AG04449 (cell line): ENCODE results near the gene MLPH.

Experiments used
- CTCF ChIA-PET: fragments of 350-600 bp; formaldehyde crosslinking; extraction: SDS; loops from one replicate; lab custom pipeline; 2021; ENCODE audit warnings: antibody characterized with exemption; lab: Yijun Ruan, JAX
- POLR2A ChIA-PET: fragments of 400-600, 350-600 bp; formaldehyde crosslinking; extraction: SDS; loops from one replicate; lab custom pipeline; 2020; ENCODE audit warnings: antibody characterized with exemption, inconsistent platforms; lab: Yijun Ruan, JAX
- DNase-seq: peaks from one replicate; pipeline ENCODE4 v3.0.0-alpha.2; 2010; ENCODE audit warnings: low read depth, low spot score
- H3K4me3 ChIP-seq: 2 replicates; pipeline ENCODE4 v1.5.1; 2011; ENCODE audit warnings: low read depth, mild to moderate bottlenecking, control low read depth, low read length
- CTCF ChIP-seq: IDR thresholded peaks from one replicate; pipeline ENCODE4 v1.5.1; 2011; ENCODE audit warnings: mild to moderate bottlenecking, moderate library complexity, low read length, control low read depth, inconsistent platforms; ENCODE audit not compliant: insufficient read depth; ENCODE audit errors: missing control alignments

MLPH gene

GRCh38 chr2:237472909-237473877 is 13.9 kb upstream of the MLPH start:
- ChIA-PET POLR2A (interaction anchor here (1.0 kb wide), 1 partner anchor 14 kb away, joined by 3 read pairs; no protein-coding TSS in a partner anchor), CTCF (interaction anchor here (0.9 to 6.2 kb wide), 15 partner anchors 7 to 317 kb away, joined by 3 to 82 read pairs (median 6); partner anchors contain the start of gene MLPH)
- no peak for DNase-seq
- no peak overlapping the region for H3K4me3 ChIP-seq
- no peak for TF ChIP-seq CTCF

- H3K4me3 ChIP-seq, result no peak overlapping the region
- no peak for DNase-seq
- CTCF ChIA-PET, result interaction anchor here (0.8 to 6.2 kb wide), 20 partner anchors 8 to 320 kb away, joined by 3 to 82 read pairs (median 7); partner anchors contain the start of gene MLPH
- no peak for TF ChIP-seq CTCF
- POLR2A ChIA-PET, result interaction anchor here (1.0 to 2.8 kb wide), 4 partner anchors 14 to 61 kb away, joined by 3 to 23 read pairs (median 8); partner anchors contain the start of gene COL6A3
Measured at GRCh38 chr2:237473878-237474441, 13.1 kb upstream of the MLPH start.

GRCh38 chr2:237474442-237474911 is 12.6 kb upstream of the MLPH start:
- no peak for TF ChIP-seq CTCF
- CTCF ChIA-PET, result interaction anchor here (0.8 to 6.2 kb wide), 17 partner anchors 9 to 353 kb away, joined by 3 to 82 read pairs (median 10); partner anchors contain the start of gene MLPH
- DNase-seq, result no peak
- POLR2A ChIA-PET, result interaction anchor here (1.0 to 2.8 kb wide), 4 partner anchors 15 to 61 kb away, joined by 3 to 23 read pairs (median 8); partner anchors contain the start of gene COL6A3
- peak overlapping the region; percentile 56 for H3K4me3 ChIP-seq

GRCh38 chr2:237474931-237475703 is 11.9 kb upstream of the MLPH start:
- no peak for DNase-seq
- peak overlapping the region; percentile 56 for H3K4me3 ChIP-seq
- ChIA-PET POLR2A (interaction anchor here (0.5 to 2.8 kb wide), 9 partner anchors 9 to 79 kb away, joined by 3 to 23 read pairs (median 3); partner anchors contain the start of gene COL6A3), CTCF (interaction anchor here (0.6 to 6.2 kb wide), 38 partner anchors 9 to 353 kb away, joined by 3 to 82 read pairs (median 5); partner anchors contain the start of gene MLPH)
- peak; percentile 93 for TF ChIP-seq CTCF

- peak overlapping the region; percentile 56 for H3K4me3 ChIP-seq
- TF ChIP-seq CTCF, result no peak
- ChIA-PET CTCF (interaction anchor here (0.8 to 6.2 kb wide), 39 partner anchors 9 to 390 kb away, joined by 3 to 82 read pairs (median 5); partner anchors contain the start of gene MLPH), POLR2A (interaction anchor here (0.9 to 2.8 kb wide), 7 partner anchors 10 to 64 kb away, joined by 3 to 23 read pairs (median 6); partner anchors contain the start of gene COL6A3)
- DNase-seq, result no peak
Measured at GRCh38 chr2:237475704-237476141, 11.3 kb upstream of the MLPH start.
